CD4-positive, alpha-beta T cell treated with Interleukin-12 subunit alpha and Interleukin-12 subunit beta, for 1 hour (primary cell): ENCODE data around the gene STAT5B.

Experiments
- DNase-seq: peaks from one replicate; pipeline ENCODE4 v3.0.0-alpha.2; 2020

STAT5B gene

DNA sequence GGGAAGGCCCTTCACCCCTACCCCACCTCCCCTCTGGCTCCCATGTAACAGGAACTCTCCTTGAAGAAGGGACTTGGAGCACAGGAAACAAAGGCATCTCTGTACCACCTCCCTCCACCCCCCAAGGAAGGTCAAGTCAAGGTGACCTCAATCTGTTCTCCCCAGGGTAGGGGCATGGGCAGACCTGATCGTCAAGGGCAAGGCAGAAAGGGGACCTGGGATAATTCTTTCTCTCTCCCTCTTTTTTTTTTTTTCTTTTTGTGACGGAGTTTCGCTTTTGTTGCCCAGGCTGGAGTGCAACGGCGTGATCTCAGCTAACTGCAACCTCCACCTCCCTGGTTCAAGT is 7.8 kb upstream of the STAT5B start:
- DNase-seq, result no peak

DNA sequence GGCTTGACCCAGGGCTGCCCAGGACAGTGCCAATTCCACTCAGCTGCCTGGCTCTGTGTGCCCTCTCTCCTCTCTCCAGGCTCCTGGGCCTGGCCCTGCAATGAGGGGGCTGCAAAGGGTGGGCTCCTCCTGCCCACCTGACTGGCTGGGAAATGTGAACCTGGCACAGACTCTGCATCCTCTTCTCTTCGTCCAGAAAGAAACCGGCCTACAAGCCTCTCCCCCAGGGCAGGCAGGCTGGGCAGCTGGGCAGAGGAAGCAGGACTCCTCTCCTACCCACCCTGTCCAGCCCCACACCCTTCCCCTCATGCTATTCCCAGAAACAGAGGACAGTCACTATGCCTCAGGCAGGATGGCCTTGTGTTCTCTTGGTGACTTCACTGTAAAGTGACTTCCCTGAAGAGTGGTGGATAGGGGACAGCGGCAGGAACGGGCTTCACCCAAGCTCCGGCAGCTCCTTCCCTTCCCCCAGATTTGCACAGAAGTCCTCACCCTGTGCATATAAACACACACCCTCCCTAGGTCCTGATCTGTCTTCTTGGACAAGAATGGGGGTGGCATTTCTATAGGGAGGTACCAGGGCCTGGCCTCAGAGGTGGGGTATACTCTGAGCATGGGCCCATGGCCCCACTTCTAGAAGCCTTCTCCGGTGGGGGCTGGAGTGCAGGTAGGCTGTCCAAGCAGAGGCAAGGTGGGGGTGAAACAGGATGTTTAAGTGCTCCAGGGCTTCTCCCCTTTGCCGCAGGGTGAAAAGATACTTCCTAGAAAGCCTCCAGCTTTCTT is 7.2 kb upstream of the STAT5B start:
- no peak for DNase-seq

DNA sequence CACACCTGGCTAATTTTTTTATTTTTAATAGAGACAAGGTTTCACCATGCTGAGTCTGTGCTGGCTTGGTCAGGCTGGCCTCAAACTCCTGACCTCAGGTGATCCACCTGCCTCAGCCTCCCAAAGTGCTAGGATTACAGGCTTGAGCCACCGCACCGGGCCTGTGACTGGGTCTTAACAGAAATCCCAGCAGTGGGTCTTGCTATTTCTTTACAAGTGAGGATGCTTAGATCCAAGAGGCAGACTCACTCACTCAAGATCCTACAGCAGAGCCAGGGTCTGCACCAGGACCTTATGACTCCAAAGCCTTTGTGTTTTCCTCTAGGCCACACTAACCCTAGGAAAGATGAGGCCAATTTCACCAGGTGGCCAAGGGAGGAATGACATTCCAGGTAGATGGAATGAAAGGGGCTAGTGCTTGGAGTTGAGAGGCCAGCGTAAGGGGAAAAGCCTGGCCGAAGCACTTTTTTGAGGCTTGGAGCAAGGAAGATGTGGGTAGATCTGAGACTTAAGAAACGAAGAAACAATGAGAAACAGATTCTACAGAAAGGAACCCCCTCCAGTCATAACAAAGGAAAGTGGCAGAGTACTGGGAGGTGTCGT is 6.4 kb upstream of the STAT5B start:
- DNase-seq, result no peak

DNA sequence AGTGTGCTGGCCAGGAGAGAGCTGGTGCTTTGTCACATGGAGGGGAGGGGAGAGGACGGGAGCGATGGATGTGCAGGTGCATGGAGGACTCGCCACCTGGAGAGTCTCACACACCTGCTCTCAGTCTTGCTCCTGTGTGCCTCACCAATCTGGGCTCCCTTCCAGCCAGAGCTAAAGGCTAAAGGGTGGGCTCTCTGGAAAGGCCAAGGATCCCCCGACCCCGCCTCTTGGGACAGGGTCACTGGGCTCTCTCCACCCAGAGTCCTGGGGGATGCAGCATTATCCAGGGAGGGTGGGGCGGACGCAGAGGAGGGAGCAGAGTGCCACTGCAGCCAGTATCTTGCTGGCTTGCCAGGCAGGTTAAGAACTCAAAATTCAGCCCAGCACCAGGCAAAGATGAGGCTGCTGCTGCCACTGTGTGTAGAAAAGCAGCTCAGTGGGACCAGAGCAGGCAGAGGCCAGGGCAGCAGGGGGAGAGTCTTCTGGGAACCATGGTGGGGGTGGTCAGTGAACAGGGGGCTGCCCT is 5.4 kb upstream of the STAT5B start:
- no peak for DNase-seq

DNA sequence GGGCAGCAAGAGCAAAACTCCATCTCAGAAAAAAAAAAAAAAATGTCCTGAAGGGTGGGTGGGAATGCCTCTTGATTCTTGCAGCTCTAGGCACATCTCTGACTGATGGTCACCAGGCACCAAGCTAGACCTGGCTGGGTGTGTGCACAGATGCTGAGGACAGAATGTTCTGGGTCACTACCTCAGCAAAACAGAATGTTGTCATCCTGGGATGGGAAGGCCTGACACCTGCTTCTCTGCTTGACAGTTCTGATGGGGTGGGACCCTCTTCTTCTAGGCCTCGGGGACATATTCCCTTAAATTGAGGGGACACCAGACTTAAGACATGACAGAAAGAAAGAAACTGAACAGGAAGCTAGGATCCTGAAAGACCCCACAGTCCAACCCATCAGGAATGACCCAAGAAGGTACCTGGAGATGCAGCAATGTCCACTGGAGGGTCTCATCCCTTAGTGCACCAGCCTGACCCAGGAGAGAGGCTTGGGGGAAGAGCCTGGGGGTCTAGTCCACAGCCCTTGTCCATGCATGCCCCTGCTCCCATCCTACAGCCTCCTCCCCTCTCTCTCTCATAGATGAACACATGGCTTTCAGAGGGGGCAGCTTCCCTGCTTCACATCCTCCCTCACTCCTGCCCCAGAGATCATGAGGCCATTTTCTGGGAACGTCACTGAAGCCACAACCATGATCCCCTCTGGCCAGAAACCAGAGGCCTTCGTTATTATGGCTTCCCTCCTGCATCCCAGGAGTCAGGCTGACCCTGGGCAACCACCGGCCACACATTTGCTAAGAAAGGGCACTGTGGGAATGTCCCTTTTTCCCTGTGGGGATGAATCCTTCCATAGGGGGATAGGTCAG is 3.8 kb upstream of the STAT5B start:
- DNase-seq, result no peak

DNA sequence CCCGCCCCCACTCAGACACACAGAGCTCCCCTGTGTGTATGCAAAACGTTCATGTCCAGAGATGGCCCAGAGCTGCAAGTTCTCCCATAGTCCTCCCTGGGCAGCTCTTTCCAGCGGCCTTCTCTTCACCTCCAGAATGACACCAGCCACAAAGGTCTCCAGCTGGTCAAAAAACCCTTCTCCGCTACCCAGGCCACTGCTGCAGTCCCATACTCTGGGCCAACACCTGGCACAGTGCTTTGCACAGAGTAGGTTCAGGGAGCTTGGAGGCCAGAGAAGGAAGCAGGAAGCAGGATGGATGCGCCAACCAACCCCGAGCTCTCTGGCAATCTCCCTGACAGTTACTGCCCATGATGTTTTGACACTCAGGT is 1.1 kb upstream of the STAT5B start:
- no peak for DNase-seq

DNA sequence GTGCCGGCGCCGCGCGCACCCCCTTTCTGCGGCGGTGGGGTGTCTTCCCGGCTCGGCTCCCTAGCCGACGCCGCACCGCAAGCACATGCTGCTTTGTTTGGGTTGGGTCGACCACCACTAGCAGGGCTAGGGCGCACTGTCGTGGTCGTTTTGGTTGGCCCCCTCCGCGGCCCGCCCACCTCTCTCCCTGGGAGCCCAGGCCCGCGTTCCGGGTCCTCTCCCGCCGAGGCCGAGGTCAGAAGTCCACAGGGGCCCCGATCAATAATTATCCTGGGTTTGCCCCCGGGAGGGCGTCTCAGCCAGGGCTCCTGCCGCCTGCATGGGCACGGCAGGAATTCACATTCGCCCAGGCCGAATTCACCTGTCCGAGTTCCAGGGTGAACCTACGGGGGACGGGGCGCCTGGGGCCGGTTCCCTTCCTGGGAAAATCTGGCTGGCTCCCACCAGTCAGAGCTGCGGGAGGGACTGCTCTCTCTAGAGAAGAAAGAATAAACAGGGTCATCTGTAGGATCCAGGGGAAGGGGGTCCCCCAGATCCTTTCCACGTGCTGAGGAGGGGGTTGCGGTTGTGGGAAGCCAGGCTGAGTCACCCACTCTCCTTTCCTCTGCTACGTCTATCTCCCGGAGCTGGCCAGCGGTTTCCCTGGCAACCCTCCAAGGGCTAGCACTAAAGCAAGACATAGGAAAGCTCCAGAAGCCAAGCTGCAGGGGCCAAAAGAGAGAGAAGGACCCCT is 584 bp upstream of the STAT5B start:
- peak; percentile 43 for DNase-seq

DNA sequence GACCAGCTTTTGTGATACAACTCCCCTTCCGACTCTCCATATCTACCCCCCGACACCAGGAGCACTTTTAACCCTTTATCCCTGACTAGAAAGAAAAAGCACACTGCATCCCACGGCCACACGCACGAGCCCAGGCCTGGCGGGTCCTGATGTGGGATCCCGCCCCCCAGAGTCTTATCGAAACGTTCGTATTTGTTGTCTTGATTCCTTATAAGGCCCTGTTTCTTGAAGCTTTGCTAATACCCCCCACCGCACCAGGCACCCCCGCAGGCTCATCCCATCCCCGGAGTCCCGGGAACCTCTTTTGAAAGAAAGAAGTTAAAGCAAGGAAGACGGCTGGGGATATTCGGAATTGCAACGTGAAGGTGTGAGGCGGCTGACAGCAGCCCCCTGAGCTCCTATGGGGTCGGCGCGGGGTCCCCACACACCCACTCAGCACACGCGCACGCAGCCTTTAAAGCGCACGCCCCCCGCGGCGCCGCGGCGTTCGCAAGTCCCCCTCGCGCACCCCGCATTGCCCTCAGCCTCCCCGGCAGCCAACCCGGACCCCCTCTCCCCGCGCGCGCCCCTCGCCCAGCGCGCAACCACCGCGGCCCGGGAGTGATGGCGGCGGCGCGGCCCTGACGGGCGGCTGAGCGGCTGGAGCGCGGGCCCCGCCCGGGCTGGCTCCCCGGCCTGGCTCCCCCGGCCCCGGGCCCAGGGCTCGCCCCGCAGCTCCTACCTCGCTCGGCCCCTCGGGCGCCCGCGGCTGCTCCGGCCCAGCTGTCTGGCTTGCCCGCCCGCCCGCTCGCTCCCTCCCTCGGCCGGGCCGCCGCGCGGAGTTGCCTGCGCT is 448 bp downstream of the STAT5B start:
- DNase-seq, result peak; percentile 44

DNA sequence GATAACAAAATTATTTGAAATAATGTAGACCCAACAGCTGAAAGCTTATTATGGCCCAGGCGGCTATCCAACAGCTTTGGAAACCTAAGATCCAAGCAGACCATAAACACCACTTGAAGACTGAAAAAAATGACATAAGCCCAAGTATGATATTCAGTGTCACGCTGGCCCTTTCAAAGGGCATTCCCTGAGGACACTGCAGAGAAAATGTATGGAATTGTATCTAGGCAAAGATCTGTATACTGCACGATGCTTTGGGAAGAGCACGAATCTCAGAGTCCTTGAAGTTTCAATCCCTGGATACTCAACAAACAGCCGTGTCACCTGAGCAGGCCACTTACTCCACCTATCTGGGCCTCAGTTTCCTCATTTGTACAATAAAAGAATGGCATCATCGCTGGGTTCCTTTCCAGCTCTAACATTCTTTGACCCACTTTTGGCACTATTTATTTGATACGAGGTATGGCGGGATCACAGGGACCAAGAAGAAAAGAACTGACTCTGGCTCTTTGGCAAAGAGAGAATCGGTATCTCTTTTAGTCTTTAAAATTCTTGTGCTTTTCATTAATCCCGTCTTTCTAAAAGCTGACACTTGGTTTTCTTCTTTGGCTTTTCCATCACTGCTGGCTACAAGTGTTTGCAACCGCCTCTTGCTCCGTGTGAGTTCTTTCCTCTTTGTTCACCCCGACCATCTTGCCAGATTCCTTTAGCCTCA is 1.2 kb downstream of the STAT5B start:
- DNase-seq, result no peak

DNA sequence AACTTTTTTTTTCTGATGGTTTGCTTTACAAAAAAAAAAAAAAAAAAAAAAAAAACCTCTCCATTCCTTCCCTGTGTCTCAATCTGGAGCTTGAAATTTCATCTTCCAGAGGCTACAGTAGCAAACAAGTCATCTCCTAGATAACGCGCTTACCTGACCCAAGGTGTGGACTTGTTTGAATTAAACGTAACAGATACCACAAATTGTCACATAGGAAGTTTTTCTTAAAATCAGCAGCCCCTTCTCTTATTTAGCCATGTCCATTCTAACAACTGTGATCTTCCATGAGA is 2.0 kb downstream of the STAT5B start:
- DNase-seq, result no peak

DNA sequence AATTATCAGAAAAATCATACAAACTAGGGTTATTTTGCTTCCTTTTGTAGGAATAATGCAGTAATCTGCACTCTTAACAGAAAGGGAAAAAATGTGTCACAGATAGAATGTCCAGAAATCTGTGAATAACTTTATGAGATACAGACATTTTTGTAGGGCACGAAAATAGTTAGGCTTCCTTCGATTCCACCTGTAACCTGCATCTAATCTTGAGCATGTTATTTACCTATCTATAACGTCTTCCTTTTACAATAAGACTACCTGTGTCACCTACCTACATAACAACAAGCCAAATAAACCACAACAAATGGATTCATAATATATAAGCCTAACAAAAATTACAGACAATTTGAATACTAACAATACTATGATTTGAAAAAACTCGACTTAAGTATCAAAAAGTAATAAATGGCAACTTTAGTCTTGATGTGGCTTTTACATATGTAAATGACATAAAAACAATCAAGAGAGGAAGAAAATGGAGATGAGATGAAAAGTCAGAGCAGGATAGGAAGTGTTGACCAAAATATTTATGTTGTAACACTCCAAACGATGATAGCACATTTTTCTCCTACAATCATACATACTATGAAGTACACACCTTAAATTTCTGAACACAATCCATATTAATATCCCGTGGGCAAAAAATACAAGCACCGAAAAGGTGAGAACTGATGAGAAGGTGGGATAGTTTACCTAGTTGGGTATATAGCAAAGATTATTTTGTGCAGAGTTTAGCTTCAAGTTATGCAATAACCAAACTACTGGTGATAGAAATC is 2.5 kb downstream of the STAT5B start:
- DNase-seq, result peak; percentile 39

DNA sequence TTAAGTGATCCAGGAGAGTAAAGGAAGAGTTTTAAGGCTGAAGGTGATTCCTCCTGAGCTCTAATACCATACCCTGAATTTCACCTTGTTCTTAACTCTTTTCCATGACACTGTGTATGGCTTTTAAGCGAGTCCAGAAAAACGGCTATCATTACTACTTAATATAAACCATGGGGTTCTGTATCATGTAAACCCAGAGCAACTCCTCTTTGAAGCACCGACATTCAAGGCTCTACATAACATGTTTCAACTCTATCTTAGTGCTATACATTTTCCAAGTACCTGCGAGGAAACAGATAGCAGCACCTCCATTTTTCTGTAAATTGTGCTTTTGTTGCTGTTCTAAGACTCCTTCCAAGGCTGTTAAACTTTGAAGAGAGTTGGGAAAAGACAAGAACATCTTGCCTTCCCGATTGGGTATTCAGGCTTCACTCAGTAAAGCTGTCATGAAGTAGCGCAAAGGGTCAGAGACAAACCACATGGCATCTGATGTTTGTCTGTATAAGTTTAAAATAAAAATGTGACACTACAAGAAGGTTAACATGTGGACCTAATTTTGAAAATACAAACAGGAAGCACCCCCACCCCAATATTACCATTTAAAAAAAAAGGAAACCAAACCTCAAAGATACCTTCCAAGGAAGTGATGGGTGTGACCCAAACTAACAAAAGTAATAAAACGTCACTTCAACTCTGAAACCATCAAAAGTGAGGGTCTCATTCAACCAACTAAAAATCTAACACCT is 3.9 kb downstream of the STAT5B start:
- DNase-seq, result peak; percentile 69

DNA sequence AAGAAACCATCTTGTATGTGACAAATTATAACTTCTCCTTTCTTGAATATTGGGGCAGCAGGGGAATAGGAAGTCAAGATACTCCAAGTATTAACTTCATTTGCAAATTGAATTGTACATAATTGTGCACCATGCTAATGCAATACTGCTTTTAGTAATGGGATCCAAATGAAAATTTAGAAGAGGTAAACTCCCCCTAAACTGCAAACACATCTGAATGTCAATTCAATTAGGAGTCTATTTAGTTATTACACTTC is 4.5 kb downstream of the STAT5B start:
- DNase-seq, result no peak

DNA sequence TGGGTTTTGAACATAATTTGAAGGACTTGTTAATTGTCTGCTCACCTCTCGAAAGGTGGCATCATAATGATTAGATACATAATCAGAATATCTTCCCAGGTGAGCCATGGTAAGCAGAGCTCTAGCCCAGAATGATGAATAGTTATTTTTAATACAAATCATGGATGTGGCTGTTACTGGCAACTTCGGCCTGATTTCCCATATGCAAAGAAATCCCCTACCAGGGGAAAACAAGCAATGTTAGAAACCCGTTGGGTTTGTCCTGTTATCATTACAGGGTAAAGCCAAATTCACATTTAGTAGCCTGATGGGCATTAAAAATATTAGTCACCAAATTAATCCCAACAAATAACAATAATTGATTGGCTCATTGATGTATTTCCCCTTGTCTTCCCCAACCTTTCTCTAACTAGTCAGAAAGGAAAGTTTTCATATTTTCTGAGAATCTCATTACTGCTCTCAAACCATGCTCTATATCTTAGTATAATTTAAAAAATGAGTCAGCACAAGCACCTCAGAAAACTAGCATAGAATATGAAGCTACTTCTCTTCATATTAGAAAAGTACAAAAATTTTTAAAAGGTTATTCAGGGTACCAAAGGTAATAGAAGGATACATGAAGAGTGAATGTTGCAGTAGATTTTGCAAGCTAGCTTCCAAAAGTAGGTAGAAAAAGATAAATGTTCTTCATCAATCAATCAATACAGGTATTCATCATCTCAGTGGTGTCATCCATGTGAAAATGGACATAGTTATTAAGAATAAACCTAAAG is 5.0 kb downstream of the STAT5B start:
- DNase-seq, result no peak

DNA sequence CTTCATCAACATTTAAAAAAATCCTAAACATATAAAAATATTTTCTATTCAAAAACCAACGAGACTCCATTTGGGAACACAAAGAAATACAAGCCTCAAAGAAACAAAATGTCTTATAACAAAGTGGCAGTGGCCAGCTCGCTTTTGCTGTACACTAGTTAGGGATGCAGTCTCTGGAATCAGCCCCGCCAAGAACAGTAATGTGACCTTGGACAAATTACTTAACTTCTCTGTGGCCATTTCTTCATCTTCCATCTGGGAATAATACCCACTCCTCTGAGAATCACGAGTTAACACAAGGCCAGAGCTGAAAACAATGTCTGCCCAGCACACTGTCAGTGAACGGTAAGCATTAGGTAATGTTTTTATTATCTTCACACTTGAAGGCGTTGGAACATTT is 5.6 kb downstream of the STAT5B start:
- no peak for DNase-seq

DNA sequence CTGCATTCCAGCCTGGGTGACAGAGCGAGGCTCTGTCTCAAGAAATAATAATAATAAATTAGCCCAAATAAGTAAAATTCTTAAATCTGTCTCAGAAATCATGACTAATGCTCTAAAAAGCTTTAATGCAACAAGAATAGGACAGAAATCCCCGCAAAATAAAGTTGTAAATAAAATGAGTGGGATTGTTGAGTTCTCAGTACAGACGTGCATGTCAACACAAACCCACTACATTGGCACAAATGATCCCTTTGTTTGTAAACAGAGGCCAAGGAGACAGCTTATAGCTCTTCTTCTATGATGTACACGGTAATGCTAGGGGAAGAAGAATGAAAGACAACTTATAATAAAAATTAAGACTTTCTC is 6.0 kb downstream of the STAT5B start:
- DNase-seq, result no peak

DNA sequence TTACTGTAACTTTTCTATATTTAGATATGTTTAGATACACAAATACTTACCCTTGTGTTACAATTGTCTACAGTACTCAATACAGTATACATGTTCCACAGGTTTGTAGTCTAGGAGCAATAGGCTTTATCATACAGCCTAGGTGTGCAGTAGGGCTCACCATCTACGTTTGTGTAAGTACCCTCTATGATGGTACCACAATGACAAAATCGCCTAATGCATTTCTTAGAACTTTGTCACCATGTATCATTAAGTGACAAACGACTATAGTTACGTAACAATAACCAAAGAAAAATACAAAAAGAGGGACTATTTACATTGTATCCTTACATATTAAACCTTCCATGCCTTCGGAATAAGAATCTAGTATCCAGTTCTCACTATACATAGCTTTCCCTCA is 8.0 kb downstream of the STAT5B start:
- no peak for DNase-seq

DNA sequence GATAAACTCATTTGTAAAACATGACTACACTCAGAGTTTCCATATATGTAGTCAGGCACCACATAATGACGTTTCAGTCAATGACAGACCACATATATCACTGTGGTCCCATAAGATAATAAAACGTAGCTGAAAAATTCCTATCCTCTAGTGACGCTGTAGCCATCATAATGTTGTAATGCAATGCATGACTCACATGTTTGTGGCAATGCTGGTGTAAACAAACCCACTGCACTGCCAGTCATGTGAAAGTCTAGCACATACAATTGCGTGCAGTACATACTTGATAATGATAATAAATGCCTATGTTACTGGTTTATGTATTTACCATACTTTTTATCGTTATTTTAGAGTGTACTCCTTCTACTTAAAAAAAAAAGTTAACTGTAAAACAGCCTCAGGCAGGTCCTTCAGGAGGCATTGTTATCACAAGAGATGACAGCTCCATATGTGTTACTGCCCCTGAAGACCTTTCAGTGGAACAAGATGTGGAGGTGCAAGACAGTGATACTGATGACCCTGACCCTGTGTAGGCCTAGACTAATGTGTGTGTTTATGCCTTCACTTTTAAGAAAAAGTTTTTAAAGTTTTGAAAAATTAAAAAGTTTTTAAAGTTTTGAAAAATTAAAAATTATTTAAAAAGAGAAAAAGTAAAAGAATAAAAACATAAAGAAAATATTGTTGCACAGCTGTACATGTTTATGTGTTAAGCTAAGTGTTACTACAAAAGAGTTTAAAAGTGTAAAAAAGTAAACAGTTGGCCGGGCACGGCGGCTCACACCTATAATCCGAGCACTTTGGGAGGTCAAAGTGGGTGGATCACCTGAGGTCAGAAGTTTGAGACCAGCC is 9.0 kb downstream of the STAT5B start:
- peak; percentile 81 for DNase-seq

DNA sequence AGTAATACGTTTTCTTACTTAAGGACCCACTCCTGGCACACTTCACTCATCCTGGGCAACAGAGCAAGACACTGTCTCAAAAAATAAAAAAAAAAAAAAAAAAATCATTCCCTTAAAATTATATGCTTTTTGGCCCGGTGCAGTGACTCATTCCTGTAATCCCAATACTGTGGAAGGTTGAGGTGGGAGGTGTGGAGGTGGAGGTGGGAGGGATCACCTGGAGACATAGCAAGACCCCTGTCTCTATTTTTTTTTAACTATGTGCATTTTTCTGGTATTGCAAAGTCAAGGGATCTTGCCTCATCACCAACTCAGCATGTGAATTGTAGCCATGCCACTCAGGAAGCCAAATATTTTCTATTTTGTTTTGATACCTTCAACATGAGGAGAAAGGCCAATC is 9.7 kb downstream of the STAT5B start:
- DNase-seq, result no peak
